ENCODE data around the gene CMTM1.

DNA sequence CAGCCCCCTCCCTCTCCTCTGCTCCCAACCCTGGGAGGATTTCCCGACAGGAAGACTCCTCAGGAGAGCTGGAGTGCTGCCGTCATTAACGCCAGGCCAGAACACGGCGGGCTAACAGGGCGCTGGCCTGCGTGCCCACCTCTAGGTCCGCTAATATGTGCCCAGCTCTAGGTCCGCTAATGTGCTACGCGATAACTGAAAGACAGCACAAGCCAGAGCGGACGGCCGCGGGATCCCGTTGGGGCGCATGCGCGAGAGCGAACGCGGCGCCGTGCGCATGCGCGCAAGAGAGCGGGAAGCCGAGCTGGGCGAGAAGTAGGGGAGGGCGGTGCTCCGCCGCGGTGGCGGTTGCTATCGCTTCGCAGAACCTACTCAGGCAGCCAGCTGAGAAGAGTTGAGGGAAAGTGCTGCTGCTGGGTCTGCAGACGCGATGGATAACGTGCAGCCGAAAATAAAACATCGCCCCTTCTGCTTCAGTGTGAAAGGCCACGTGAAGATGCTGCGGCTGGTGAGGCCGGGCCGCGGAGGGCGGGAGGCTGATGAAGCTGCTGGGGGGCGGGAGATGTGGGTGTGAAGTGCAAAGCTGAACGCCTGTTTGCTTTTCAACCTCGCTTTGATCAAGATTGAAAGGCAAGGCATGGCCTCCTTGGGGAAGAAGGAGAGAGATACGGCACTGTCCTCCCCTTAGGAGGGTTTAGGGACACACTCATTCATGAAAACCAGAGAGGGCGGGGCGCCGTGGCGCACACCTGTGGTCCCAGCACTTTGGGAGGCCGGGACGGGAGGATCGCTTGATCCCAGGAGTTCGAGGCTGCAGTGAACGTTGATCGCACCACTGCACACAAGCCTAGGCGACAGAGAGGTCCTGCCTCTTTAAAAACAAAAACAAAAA, 13.7 kb upstream of the CMTM1 start, which contains the start of gene CKLF:
- TF ChIP-seq, protein P1, sequence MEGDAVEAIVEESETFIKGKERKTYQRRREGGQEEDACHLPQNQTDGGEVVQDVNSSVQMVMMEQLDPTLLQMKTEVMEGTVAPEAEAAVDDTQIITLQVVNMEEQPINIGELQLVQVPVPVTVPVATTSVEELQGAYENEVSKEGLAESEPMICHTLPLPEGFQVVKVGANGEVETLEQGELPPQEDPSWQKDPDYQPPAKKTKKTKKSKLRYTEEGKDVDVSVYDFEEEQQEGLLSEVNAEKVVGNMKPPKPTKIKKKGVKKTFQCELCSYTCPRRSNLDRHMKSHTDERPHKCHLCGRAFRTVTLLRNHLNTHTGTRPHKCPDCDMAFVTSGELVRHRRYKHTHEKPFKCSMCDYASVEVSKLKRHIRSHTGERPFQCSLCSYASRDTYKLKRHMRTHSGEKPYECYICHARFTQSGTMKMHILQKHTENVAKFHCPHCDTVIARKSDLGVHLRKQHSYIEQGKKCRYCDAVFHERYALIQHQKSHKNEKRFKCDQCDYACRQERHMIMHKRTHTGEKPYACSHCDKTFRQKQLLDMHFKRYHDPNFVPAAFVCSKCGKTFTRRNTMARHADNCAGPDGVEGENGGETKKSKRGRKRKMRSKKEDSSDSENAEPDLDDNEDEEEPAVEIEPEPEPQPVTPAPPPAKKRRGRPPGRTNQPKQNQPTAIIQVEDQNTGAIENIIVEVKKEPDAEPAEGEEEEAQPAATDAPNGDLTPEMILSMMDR (optimal IDR thresholded peaks at IDR 0.05 in 1 of 3, IDR thresholded peaks at IDR 0.05 in 1 of 3, conservative IDR thresholded peaks at IDR 0.05 in 1 of 3; ENCODE audit: extremely low read depth in 1 of 3, insufficient read depth in 2 of 3, low read length in 3 of 3) = no peak
- no peak for TF ChIP-seq EZH2 (IDR thresholded peaks at IDR 0.05; ENCODE audit: low read length)
